HepG2 (cell line): ENCODE measurements around the gene WIPF2. TPM values are rescaled to one million over a fixed set of nuclear protein-coding genes. Genes with fewer than 3 reads are reported as not detected.
A peak's percentile ranks its signal among the peaks of the same experiment; 100 is the strongest.

Experiments
- ATAC-seq: fragments of 200-7000 bp; cut with Tn5 transposase; 3 replicates; pipeline ENCODE4 v1.9.1; 2020; ENCODE audit warnings: mild to moderate bottlenecking, moderate library complexity
- BruUV-seq: library from RNA; stranded (reverse); fragments of 400-500 nt; replicated peaks from 2 replicates; lab custom pipeline; 2021; lab: Mats Ljungman, UMichigan
- CTCF ChIA-PET: fragments of 300-600 bp; formaldehyde crosslinking; extraction: SDS; loops from one replicate; lab custom pipeline; 2021; ENCODE audit warnings: low total read pairs, inconsistent platforms, low intra/inter-chr PET ratio; lab: Yijun Ruan, JAX
- POLR2A ChIA-PET: fragments of 350-600 bp; sonication (Branson Sonifier 250); formaldehyde crosslinking; loops from one replicate; lab custom pipeline; 2020; ENCODE audit warnings: antibody characterized with exemption, inconsistent platforms; lab: Yijun Ruan, JAX
- DNase-seq: peaks from one replicate; pipeline ENCODE4 v3.0.0-alpha.2; 2015; ENCODE audit warnings: low spot score
- FAIRE-seq: peaks from 3 replicates; lab custom pipeline; 2011; peaks lifted over from hg19 to GRCh38; lab: Jason Lieb, UNC
- H2AFZ ChIP-seq: one replicate; pipeline ENCODE4 v1.6.1; 2011; ENCODE audit warnings: low read length, inconsistent platforms
- H3K27ac ChIP-seq: fragments of 300-600 bp; 3 replicates; pipeline ENCODE4 v1.8.0; 2011; ENCODE audit warnings: mixed run types, mild to moderate bottlenecking, mixed read lengths, low read length, inconsistent platforms; ENCODE audit not compliant: insufficient read depth; ENCODE audit errors: extremely low read length
- H3K27me3 ChIP-seq, 2 experiments: fragments of 200-600 bp in 1 of 2; 2 replicates in 1 of 2; 3 replicates in 1 of 2; pipeline versions ENCODE4 v1.6.0 to v1.8.0; 2011; ENCODE audit warnings: low read length in 2 of 2, mild to moderate bottlenecking in 2 of 2, moderate library complexity in 2 of 2, inconsistent platforms in 1 of 2; ENCODE audit not compliant: insufficient read depth in 2 of 2, control insufficient read depth in 1 of 2
- H3K36me3 ChIP-seq, 2 experiments: fragments of 200-600 bp in 1 of 2; replicated peaks in 1 of 2; 2 replicates in 1 of 2; 3 replicates in 1 of 2; pipeline versions ENCODE4 v1.5.1 to v1.8.0; 2011; ENCODE audit warnings: low read length in 2 of 2, inconsistent platforms in 1 of 2; ENCODE audit not compliant: insufficient read depth in 2 of 2, control insufficient read depth in 1 of 2
- H3K4me1 ChIP-seq: 2 replicates; pipeline ENCODE4 v1.5.1; 2012; ENCODE audit warnings: low read length, inconsistent platforms; ENCODE audit not compliant: insufficient read depth
- H3K4me2 ChIP-seq: 2 replicates; pipeline ENCODE4 v1.6.0; 2011; ENCODE audit warnings: low read depth, low read length, inconsistent platforms
- H3K4me3 ChIP-seq, 3 experiments: fragments of 200-600 bp in 1 of 3; sonication (generic), shearing (Covaris generic) in 1 of 3; replicated peaks in 1 of 3; 2 replicates each; pipeline ENCODE4 v1.5.1; 2011 to 2016; ENCODE audit warnings: low read length in 3 of 3, inconsistent platforms in 2 of 3, low read depth in 2 of 3, mild to moderate bottlenecking in 2 of 3, control low read depth in 1 of 3, mixed read lengths in 1 of 3; ENCODE audit not compliant: insufficient read depth in 1 of 3
- H3K79me2 ChIP-seq: one replicate; pipeline ENCODE4 v1.6.1; 2011; ENCODE audit warnings: low read length, inconsistent platforms; ENCODE audit not compliant: insufficient read depth
- H3K9ac ChIP-seq: 2 replicates; pipeline ENCODE4 v1.6.0; 2011; ENCODE audit warnings: mild to moderate bottlenecking, low read depth, low read length, inconsistent platforms; ENCODE audit not compliant: insufficient read depth
- H3K9me3 ChIP-seq: 2 replicates; pipeline ENCODE4 v1.5.1; 2012; ENCODE audit warnings: mild to moderate bottlenecking, low read length
- H4K20me1 ChIP-seq: 2 replicates; pipeline ENCODE4 v1.6.0; 2011; ENCODE audit warnings: inconsistent platforms, mild to moderate bottlenecking, low read length, moderate library complexity; ENCODE audit not compliant: insufficient read depth
- DRAP1 ChIP-seq: IDR thresholded peaks from 2 replicates; pipeline ENCODE4 v1.6.1; 2016; ENCODE audit warnings: missing genetic modification reagents, missing compliant biosample characterization
- ELF3 ChIP-seq: IDR thresholded peaks from 2 replicates; pipeline ENCODE4 v1.6.1; 2016; ENCODE audit warnings: missing genetic modification reagents, missing compliant biosample characterization
- ETS1 ChIP-seq: sonication (generic); formaldehyde crosslinking; IDR thresholded peaks from 2 replicates; pipeline ENCODE4 v1.4.0; 2020; ENCODE audit warnings: missing genetic modification reagents
- GATAD2A ChIP-seq: IDR thresholded peaks from 2 replicates; pipeline ENCODE4 v1.6.1; 2016
- NFE2L1 ChIP-seq: sonication (generic); formaldehyde crosslinking; IDR thresholded peaks from 2 replicates; pipeline ENCODE4 v1.4.0; 2020; ENCODE audit warnings: missing genetic modification reagents, mild to moderate bottlenecking, borderline replicate concordance
- NR3C1 ChIP-seq: sonication (generic); formaldehyde crosslinking; IDR thresholded peaks from 2 replicates; pipeline ENCODE4 v1.4.0; 2020; ENCODE audit warnings: missing genetic modification reagents
- SP2 ChIP-seq: sonication (generic); formaldehyde crosslinking; IDR thresholded peaks from 2 replicates; pipeline ENCODE4 v1.5.1; 2020; ENCODE audit warnings: mild to moderate bottlenecking, missing genetic modification reagents
- ZFP36L1 ChIP-seq: sonication (generic); formaldehyde crosslinking; IDR thresholded peaks from 2 replicates; pipeline ENCODE4 v1.8.0; 2022; ENCODE audit warnings: mild to moderate bottlenecking, missing genetic modification reagents, moderate library complexity
- ZNF12 ChIP-seq: sonication (generic); formaldehyde crosslinking; IDR thresholded peaks from 2 replicates; pipeline ENCODE4 v1.5.0; 2020; ENCODE audit warnings: missing genetic modification reagents
- ZNF232 ChIP-seq: sonication (generic); formaldehyde crosslinking; IDR thresholded peaks from 2 replicates; pipeline ENCODE4 v1.4.0; 2020; ENCODE audit warnings: missing genetic modification reagents, borderline replicate concordance
- ZNF318 ChIP-seq: sonication (generic); formaldehyde crosslinking; IDR thresholded peaks from 2 replicates; pipeline ENCODE4 v1.4.0; 2020; ENCODE audit warnings: mild to moderate bottlenecking, missing genetic modification reagents
- ZNF331 ChIP-seq: sonication (generic); formaldehyde crosslinking; IDR thresholded peaks from 2 replicates; pipeline ENCODE4 v1.4.0; 2020; ENCODE audit warnings: missing genetic modification reagents
- ZNF570 ChIP-seq: sonication (generic); formaldehyde crosslinking; IDR thresholded peaks from 2 replicates; pipeline ENCODE4 v1.4.0; 2020; ENCODE audit warnings: mild to moderate bottlenecking, missing genetic modification reagents, borderline replicate concordance
- ZNF784 ChIP-seq: sonication (generic); formaldehyde crosslinking; IDR thresholded peaks from 2 replicates; pipeline ENCODE4 v1.5.1; 2020; ENCODE audit warnings: missing genetic modification reagents, mild to moderate bottlenecking, borderline replicate concordance
- WGBS: methylation state at CpG from one replicate; pipeline ENCODE4 v1.1.6; 2017; ENCODE audit warnings: low lambda C conversion rate; 5-methylcytosine and 5-hydroxymethylcytosine counted together
- in situ Hi-C: cut with HindIII; loops from 2 replicates; pipeline ENCODE4 v1.10.0; 2017; ENCODE audit warnings: low pct_unique_long_range_greater_than_20kb; ENCODE audit not compliant: extremely low pct_ligation_motif_present
- intact Hi-C: fragments of 100-400 bp; cut with micrococcal nuclease; formaldehyde crosslinking; loops from one replicate; pipeline ENCODE4 v1.10.0; 2022; ENCODE audit not compliant: unreplicated experiment
- polyA plus RNA-seq, 8 experiments: library from polyadenylated mRNA; depleted of rRNA in 3 of 8; stranded (reverse) in 7 of 8; unstranded in 1 of 8; fragments of >200 nt; fragmentation: Illumina TruSeq in 4 of 8; extraction: Trizol in 4 of 8; gene quantifications; 2 replicates each; pipeline versions ENCODE4 v1.2.1 to v1.2.3, GENCODE V29; 2011 to 2016; ENCODE audit warnings: low read depth in 4 of 8, missing spikeins in 1 of 8, mixed read lengths in 1 of 8; ENCODE audit not compliant: insufficient read depth in 1 of 8
- total RNA-seq, 5 experiments: library from RNA; depleted of rRNA; stranded (reverse); fragments of >200 nt; fragmentation: Illumina TruSeq; extraction: Trizol; gene quantifications; 2 replicates each; pipeline ENCODE4 v1.2.3, GENCODE V29; 2016; ENCODE audit warnings: low read depth in 1 of 5

Gene WIPF2
- total and polyA plus RNA-seq, 2 of the 13 experiments (the other 11 are each of a cell fraction or from before 2014, with no cell fraction given) = 7.2 to 10.8 TPM

GRCh38 chr17:40286473-40286872, 67.4 kb downstream of the WIPF2 start (continued):
- TF ChIP-seq ETS1 (no peak), ZNF784 (no peak), GATAD2A (peak; percentile 54)
- TF ChIP-seq, all 625 proteins: peak for 35

DNA sequence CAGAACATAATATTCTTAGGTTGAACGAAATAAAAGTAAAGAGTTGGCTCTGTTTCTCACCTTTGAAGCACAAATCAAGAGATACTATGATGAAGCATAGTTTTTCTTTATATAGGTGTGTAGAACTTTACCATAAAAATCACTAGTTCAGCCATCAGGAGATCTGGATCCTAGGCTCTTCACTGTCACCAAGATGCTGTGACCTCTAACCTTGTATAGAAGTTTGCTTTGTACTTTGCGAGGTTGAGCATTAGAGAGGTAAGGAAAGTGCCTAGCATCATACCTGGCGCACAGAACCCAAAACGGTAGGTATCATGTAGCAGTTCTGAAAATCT, 68.0 kb downstream of the WIPF2 start:
- BruUV-seq = no TSS peak
- WGBS = 33% methylated on average over 4 of the region's 4 CpGs
- TF ChIP-seq NR3C1 (CRISPR knock-in tag) (no peak), NFE2L1 (CRISPR knock-in tag) (no peak), ZNF232 (0 out of 2 replicates have a peak, but pooled peaks have one; percentile 19), ZFP36L1 (CRISPR knock-in tag) (no peak), ZNF12 (CRISPR knock-in tag) (0 out of 2 replicates have a peak, but pooled peaks have one; percentile 30), DRAP1 (CRISPR knock-in tag) (no peak), ZNF318 (peak; percentile 32; the same call in 1 of the 2 replicates), ELF3 (CRISPR knock-in tag) (no peak), ZNF331 (no peak), ZNF570 (CRISPR knock-in tag) (no peak), SP2 (no peak)

More for the DNA sequence above, 68.0 kb downstream of the WIPF2 start:
- CTCF ChIA-PET = no interaction called here
- Histone ChIP-seq H4K20me1 (no peaks in the 10 kb centered on the region), H3K4me3 (peak overlapping the region; percentile 35 to 99 (median 37)), H3K9me3 (no peaks in the 10 kb centered on the region), H3K36me3 (peaks cover 5 to 20% of the 10 kb centered on the region in 2 experiments), H3K79me2 (peaks cover 32% of the 10 kb centered on the region), H2AFZ (no peak overlapping the region), H3K9ac (peak overlapping the region; percentile 46), H3K4me1 (peaks cover 72% of the 10 kb centered on the region), H3K27me3 (no peaks in the 10 kb centered on the region), H3K4me2 (peak overlapping the region; percentile 95), H3K27ac (peak overlapping the region; percentile 39)
- FAIRE-seq = no peak
- POLR2A ChIA-PET = no interaction called here
- DNase-seq = no peak
- in situ Hi-C loops (loop anchor here (5.0 to 10.0 kb wide), 2 partner anchors 85 to 272 kb away; partner anchors contain the start of gene CSF3), intact Hi-C loops (loop anchor here (5.0 kb wide), 1 partner anchor 145 kb away; the partner anchor contains the start of gene CASC3)
- ATAC-seq = no peak; the same call in 2 of the 3 replicates
